ENCODE results near the gene LRP1B.
"Not testable (repeated sequence)": the region's sequence is repeated elsewhere in the genome, so short reads cannot be mapped to it uniquely, and the experiment has no call there.

LRP1B gene

DNA sequence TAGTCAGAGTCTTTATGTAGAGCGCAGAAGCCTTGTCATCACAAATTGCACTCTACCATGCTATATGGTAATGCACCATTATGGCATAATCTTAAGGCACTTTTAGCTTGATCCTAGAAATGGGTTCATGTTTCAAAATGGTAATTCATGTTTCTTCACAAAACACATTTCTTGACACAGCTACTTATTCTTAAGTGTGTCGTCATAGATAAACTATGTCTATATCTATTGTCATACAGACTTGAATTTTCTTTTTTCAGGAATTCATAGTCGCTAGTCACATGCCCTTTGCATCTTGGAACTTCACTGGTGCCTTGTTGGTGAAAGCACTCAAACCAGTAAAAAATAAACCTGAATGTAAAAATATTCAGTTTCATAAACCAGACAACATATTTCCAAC is 1578.2 kb downstream of the LRP1B start:
- TF ChIP-seq, protein P1, sequence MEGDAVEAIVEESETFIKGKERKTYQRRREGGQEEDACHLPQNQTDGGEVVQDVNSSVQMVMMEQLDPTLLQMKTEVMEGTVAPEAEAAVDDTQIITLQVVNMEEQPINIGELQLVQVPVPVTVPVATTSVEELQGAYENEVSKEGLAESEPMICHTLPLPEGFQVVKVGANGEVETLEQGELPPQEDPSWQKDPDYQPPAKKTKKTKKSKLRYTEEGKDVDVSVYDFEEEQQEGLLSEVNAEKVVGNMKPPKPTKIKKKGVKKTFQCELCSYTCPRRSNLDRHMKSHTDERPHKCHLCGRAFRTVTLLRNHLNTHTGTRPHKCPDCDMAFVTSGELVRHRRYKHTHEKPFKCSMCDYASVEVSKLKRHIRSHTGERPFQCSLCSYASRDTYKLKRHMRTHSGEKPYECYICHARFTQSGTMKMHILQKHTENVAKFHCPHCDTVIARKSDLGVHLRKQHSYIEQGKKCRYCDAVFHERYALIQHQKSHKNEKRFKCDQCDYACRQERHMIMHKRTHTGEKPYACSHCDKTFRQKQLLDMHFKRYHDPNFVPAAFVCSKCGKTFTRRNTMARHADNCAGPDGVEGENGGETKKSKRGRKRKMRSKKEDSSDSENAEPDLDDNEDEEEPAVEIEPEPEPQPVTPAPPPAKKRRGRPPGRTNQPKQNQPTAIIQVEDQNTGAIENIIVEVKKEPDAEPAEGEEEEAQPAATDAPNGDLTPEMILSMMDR (conservative IDR thresholded peaks at IDR 0.05), result no peak

DNA sequence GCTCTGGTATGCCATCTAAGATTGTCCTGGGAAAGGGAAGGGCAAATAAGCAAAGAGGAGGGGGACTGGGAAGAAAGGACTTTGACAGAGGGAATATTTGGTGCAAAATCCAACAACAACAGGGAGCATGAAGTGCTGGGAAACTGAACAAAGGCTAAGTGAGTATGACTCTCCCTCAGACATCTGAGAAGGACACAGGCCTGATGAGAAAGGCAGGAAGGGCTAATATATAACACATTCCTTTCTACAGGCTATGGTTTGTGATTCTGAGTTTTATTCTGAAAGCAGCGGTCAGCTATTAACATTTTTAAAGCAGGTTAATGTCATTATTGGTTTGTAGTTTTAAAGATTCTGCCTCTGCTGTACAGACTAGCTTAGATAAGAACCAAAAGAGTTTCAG is 1579.5 kb downstream of the LRP1B start:
- no peak overlapping the region for H3K27ac ChIP-seq
- TF ChIP-seq, protein P1 (conservative IDR thresholded peaks at IDR 0.05), result no peak

More for the DNA sequence above, 1578.2 kb downstream of the LRP1B start:
- H3K27ac ChIP-seq, result no peak overlapping the region

DNA sequence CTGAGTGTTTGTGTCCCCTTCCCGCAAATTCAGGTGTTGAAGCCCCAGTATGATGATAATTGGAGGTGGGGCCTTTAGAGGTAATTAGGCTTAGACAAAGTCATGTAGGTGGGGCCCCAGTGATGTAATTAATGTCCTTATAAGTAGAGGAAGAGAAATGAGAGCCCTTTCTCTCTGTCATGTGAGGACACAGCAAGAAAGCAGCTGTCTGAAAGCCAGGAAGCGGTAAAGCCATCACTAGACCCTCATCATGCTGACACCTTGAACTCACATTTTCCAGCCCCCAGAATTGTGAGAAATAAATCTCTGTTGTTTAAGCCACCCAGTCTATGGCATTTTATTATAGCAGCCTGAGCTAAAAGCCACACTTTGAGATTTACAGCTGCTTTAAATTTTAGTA is 1580.0 kb downstream of the LRP1B start:
- TF ChIP-seq, protein P1 (conservative IDR thresholded peaks at IDR 0.05), result no peak

DNA sequence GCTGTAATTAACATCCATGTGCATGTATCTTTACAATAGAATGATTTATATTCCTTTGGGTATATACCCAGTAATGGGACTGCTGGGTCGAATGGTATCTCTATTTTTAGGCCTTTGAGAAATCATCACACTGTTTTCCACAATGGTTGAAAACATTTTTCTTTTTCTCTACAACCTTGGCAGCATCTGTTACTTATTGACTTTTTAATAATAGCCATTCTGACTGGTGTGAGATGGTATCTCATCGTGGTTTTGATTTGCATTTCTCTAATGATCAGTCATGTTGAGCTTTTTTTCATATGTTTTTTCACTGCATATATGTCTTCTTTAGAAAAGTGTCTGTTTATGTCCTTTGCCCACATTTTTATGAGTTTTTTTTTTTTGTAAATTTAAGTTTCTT is 1586.0 kb downstream of the LRP1B start:
- not testable (repeated sequence) for H3K27ac ChIP-seq

More for the DNA sequence above, 1580.0 kb downstream of the LRP1B start:
- H3K27ac ChIP-seq, result no peak overlapping the region

DNA sequence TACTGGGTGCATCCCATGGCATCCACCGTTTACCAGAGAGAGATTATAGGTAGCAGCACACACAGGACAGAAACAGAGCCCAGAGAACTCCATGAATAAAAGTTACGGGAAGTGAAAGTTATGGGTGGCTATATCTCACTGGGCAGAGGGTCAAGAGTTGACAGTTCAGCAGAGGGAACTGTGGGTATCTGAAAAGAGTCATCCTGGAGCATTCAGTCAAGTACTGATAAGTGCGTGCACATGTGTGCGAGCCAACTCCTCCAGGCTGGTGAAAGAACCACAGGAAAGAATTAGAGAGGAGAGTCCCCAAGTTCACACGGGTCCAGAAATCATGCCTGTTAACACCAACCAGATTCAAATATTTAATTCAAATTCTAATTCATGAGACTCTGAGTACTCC is 1588.2 kb downstream of the LRP1B start:
- TF ChIP-seq, protein P1 (conservative IDR thresholded peaks at IDR 0.05), result no peak
- no peak overlapping the region for H3K27ac ChIP-seq

DNA sequence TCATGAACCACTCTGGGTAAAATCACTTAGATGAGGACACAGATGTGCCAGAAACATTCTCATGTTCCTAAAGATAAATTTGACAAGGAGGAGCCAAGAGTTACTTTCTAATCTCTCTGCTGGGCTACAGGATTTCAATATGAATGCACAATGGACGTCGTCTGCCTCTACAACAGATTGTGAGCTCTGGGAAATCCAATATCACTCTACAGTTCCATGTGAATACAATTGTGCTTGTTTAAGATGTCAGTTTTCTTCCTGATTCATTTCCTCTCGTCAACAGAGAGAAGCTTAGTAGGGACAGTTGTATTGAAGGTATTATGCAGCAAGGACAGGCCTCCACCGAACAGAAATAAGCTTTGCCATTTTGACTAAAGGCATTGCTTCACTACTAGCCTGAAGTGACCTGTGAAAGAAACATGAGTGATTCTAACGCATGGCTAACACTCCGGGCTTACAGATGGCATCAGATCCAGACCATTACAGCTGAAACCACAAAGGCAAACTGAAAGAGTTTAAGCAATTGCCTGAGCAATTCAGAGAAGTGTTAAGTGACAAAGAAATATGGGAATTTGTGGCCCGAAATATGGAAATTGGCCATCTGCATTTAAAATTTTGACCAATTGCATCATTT is 1591.5 kb downstream of the LRP1B start:
- TF ChIP-seq, protein P1 (conservative IDR thresholded peaks at IDR 0.05), result no peak
- H3K27ac ChIP-seq, result no peak overlapping the region

DNA sequence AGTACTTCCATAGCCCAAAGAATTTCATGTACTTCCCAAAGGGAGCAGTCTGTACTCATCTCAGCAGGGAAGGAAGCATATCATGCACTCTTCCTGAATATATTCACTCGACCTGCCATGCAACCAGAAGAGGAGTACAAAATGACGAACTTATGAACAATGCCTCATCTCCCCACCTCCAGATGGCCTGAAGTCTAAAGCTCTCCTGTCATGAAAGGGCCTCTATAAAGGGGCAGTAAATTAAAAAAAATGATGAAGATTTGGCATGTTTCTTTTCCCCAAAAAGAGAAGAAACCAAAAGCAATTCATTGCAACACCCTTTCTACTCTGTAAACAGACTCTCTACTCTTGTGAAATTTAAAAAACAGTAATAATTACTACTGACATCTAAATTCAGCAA is 1601.1 kb downstream of the LRP1B start:
- TF ChIP-seq, protein P1 (conservative IDR thresholded peaks at IDR 0.05), result no peak
- no peak overlapping the region for H3K27ac ChIP-seq

DNA sequence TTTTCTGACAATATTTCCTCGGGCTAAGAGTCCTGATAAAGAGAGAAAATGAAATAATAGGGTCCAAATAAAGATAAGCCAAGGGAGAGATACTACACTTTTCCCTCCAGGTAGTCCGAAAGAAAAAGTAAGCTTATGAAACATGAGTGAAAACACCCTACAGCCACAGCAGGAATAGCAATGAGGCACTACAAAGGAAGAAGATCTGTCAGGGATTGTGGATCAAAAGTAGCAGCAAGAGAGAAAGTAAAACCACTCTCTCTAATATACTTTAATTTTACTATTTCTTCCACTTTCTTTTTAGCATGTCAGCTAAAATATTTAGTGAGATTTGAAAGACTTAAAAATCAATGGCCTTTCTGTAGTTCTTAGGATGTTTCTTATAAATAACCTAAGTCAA is 1601.8 kb downstream of the LRP1B start:
- TF ChIP-seq, protein P1 (conservative IDR thresholded peaks at IDR 0.05), result no peak
- H3K27ac ChIP-seq, result no peak overlapping the region
